IPS DF 19.7 (cell line): ENCODE results near the gene SH2D1B.
"Not testable (repeated sequence)": the region's sequence is repeated elsewhere in the genome, so short reads cannot be mapped to it uniquely, and the experiment has no call there.

Experiments used
- DNase-seq: peaks from one replicate; pipeline ENCODE4 v3.0.0-alpha.2; 2013; ENCODE audit warnings: low read depth, low spot score

SH2D1B gene

GRCh38 chr1:162363823-162364222 lies 48.1 kb downstream of the SH2D1B start:
- no peak for DNase-seq

GRCh38 chr1:162361349-162361748 lies 50.6 kb downstream of the SH2D1B start:
- no peak for DNase-seq

GRCh38 chr1:162360874-162361260 lies 51.1 kb downstream of the SH2D1B start:
- DNase-seq = no peak

- DNase-seq = no peak
These were observed 51.6 kb downstream of the SH2D1B start for GRCh38 chr1:162360237-162360873.

GRCh38 chr1:162359523-162360236 lies 52.3 kb downstream of the SH2D1B start:
- DNase-seq = no peak

DNA sequence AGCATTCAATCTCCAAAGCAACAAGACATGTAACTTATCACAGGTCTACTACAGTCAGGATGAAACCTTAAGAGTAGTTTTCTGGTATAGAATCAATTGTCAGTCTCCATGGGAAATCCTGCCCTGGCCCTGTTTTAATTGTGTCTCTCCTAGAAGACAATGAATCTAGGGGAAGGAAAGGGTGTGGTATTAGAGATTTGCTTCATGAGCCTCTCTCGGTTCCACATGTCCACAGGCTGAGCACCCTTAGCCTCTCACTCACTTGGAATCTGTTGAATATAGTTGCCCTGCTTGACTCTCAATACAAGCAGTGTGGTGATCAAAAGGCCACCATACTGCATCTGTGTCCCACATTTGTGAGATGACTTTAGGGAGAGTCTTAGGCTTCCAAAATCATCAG lies 53.0 kb downstream of the SH2D1B start:
- no peak for DNase-seq

GRCh38 chr1:162357681-162358266 lies 54.2 kb downstream of the SH2D1B start:
- DNase-seq = peak; percentile 28

DNA sequence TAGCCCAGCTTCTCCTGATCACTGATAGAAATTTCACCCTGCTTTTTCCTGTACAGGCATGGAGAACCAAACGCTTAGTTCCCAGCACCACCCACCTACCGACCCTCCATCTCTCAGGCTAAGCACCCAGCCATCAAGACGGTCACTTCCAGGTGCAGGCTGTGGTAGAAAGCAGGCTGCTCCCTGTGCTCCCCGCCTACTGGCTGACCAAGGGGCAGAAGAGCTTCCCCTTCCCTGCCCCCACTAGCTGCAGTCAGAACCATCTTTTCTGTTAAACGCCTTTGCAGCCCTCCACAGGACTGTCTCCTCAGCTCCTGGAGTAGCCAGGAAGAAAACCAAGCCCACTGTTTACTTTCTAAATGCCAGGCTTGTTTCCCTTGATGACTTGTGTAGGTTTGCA lies 58.2 kb downstream of the SH2D1B start:
- DNase-seq = no peak

GRCh38 chr1:162353078-162353477 lies 58.9 kb downstream of the SH2D1B start:
- no peak for DNase-seq

DNA sequence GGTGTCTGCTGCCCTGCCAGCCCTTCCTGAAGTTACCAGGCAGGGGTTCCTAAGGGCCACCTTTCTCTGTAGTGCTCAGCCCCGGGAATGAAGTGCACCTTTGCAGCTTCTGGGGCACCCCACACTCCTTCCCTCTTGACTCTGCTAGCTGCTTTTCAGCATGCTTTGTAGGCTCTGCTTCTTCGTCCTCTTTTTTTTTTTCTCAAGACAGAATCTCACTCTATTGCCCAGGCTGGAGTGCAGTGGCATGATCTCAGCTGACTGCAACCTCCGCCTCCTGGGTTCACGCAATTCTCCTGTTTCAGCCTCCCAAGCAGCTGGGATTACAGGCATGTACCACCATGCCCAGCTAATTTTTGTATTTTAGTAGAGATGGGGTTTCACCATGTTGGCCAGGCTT lies 60.1 kb downstream of the SH2D1B start:
- DNase-seq = not testable (repeated sequence)

DNA sequence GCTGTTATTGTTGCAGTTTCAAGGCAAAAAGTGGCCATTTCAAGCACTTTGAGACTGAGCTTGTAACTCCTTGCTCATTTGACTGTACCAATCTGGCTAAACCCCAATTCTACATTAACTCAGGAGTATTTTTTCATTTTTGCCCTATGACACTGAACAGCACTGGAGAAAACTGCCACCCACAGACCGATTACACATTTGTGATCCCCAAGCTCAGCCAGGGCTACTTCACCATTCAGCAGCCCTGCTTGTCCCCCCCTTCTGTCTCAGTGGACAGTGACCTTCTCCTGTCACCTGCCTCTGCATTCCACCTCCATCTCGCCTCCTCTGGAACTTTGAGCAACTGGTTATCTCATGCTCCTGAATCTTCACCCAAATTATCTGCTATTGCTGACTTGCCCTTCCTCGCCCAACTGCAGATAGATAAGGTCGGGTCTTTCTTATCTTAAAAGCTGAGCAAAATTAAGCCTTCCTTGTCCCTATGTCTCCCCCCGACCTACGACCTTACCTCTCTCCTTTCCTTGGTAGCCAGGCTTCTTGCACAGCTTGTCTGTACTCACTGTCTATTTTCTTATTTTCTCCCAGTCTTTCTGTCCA lies 60.6 kb downstream of the SH2D1B start:
- DNase-seq = no peak

DNA sequence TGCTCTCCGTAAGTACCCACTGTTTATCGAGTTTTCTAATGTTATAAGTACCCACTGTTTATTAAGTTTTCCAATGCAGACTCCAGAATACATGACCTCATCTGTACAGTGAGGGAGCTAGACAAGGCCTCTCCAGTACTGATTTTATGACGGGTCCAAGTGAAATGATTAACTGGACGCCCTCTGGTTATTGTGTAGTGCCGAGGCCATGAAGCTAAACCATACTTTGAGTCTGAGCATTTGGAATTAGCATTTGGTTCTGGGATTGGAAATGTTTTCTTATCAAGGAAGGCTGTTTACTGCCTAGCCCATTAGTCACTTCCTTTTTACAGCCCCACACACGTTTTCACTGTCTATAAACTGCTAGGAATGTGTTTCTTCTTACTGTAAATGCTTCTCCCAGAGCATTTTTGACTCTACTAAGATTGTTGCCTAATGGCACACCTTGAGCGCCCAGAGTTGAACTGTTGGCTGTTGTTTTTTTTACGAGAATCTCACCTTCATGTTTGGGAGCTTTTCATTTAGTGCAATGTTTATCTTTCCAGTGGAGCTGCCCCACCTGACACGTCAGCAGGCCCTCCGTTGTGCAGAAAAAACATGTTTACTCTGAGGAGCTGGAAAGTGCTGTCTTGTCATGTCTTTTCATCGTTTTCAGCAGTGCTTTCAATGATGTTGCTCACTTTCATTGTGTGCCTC lies 62.2 kb downstream of the SH2D1B start:
- DNase-seq = no peak

DNA sequence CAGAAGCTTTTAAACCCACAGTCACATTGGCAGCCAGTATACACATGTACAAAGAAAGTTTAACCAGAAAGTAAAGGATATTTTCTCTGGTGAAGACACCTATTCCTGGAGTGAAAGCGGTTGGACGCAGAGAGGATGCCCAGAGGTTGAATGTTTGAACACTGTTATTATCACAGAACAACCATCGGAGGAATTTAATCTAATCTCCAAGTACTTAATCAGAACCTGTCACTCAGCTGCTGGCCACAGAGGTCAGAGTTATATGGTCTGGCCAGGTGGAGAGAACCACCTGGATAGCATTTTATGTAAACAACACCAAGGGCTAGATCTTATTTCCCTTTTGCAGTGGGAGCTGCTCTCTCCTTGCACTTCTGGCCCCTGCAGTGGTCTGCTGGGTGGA lies 64.7 kb downstream of the SH2D1B start:
- DNase-seq = no peak
